Mesothelial cell of epicardium (in vitro differentiated cells): Measurements from ENCODE around the gene ASAP2. TPM values are rescaled to one million over a fixed set of nuclear protein-coding genes. Genes with fewer than 3 reads are reported as not detected.
A peak's percentile ranks its signal among the peaks of the same experiment; 100 is the strongest.

Source experiments
- DNase-seq, 2 experiments: peaks; one replicate each; pipeline ENCODE4 v3.0.0; 2021; ENCODE audit warnings: low spot score in 2 of 2; ENCODE audit not compliant: unreplicated experiment in 2 of 2
- H3K27ac Mint-ChIP-seq: 2 replicates; pipeline ENCODE4 v1.8.0; 2021; ENCODE audit warnings: mixed read lengths
- H3K27me3 Mint-ChIP-seq: 2 replicates; pipeline ENCODE4 v1.8.0; 2021; ENCODE audit warnings: low read depth, mixed read lengths
- H3K36me3 Mint-ChIP-seq: 2 replicates; pipeline ENCODE4 v1.8.0; 2021; ENCODE audit warnings: mixed read lengths
- H3K4me1 Mint-ChIP-seq: 2 replicates; pipeline ENCODE4 v1.8.0; 2021; ENCODE audit warnings: mixed read lengths
- H3K4me3 Mint-ChIP-seq: 2 replicates; pipeline ENCODE4 v1.8.0; 2021; ENCODE audit warnings: mild to moderate bottlenecking, moderate library complexity, mixed read lengths
- H3K9me3 Mint-ChIP-seq: 2 replicates; pipeline ENCODE4 v1.8.0; 2021; ENCODE audit warnings: mixed read lengths
- total RNA-seq: library from RNA; stranded (reverse); gene quantifications from 3 replicates; pipeline ENCODE4 v1.2.1, GENCODE V29; 2021
- TF ChIP-seq, protein P1 (sequence below): fragments of 200-600 bp; sonication (generic); IDR thresholded peaks from one replicate; pipeline ENCODE4 v1.5.0; 2021; ENCODE audit warnings: antibody characterized with exemption; ENCODE audit not compliant: unreplicated experiment

The ASAP2 gene
- total RNA-seq, 1 donor from 2014 or later: 25.8 TPM

DNA sequence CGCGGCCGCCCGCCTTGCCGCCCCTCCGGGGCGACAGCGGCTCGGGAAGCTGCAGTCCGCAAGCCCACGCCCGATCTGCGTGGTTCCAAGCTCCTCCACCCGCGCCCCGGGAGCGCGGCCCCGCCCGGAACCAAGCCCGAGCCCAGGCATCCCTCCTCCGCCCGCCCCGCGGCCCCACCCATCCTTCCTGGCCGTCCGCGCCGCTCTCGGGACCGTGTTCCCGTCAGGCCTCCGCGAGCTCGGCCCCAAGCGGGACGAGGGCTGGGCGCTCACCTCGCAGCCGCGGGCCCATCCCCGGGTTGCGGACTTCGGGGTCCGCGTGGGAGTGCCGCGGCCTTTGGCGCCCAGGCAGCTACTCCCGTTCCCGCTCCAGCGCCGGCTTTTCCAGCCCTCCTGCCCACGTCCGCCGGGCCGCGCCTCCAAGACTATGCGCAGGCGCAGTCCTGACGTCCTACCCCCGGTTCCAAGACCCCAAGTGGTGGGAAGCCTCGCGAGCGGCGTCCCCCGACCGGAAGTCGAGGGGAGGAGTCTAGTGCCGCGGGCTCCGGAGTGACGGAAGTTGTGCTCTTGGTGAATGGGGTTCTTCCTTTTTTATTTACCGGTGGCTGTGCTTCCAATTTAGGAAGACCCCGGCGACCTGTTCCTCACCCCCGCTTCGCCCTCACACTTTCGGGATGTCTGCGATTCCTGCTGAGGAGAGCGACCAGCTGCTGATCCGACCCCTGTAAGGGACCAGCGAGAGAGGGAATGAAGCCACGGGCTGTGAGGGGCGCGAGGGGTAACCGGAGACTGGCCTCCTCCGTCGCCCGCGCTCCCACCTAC is 216.7 kb downstream of the ASAP2 start, which contains the start of the genes CPSF3 and ITGB1BP1:
CPSF3 (plus strand) TSS at position 555 of the 822 bp plus-strand sequence; CDS start at position 675, 120 bp downstream.
ITGB1BP1 (minus strand) TSS at position 429 of the 822 bp plus-strand sequence. CDS start 4,831 bp downstream, outside the sequence.
- no peaks in the 10 kb centered on the region for H3K9me3 Mint-ChIP-seq
- TF ChIP-seq, protein P1, sequence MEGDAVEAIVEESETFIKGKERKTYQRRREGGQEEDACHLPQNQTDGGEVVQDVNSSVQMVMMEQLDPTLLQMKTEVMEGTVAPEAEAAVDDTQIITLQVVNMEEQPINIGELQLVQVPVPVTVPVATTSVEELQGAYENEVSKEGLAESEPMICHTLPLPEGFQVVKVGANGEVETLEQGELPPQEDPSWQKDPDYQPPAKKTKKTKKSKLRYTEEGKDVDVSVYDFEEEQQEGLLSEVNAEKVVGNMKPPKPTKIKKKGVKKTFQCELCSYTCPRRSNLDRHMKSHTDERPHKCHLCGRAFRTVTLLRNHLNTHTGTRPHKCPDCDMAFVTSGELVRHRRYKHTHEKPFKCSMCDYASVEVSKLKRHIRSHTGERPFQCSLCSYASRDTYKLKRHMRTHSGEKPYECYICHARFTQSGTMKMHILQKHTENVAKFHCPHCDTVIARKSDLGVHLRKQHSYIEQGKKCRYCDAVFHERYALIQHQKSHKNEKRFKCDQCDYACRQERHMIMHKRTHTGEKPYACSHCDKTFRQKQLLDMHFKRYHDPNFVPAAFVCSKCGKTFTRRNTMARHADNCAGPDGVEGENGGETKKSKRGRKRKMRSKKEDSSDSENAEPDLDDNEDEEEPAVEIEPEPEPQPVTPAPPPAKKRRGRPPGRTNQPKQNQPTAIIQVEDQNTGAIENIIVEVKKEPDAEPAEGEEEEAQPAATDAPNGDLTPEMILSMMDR: no peak
- H3K4me1 Mint-ChIP-seq: peaks cover 13% of the 10 kb centered on the region
- peaks cover 1% of the 10 kb centered on the region for H3K36me3 Mint-ChIP-seq
- H3K27ac Mint-ChIP-seq: peak within 1 kb of the TSS; percentile 64
- no peak within 1 kb of the TSS for H3K4me3 Mint-ChIP-seq
- DNase-seq: peak; percentile 97 to 99
- H3K27me3 Mint-ChIP-seq: no peaks in the 10 kb centered on the region

- peaks cover 13% of the 10 kb centered on the region for H3K4me1 Mint-ChIP-seq
- H3K4me3 Mint-ChIP-seq: no peak overlapping the region
- no peaks in the 10 kb centered on the region for H3K9me3 Mint-ChIP-seq
- TF ChIP-seq, protein P1: no peak
- H3K27me3 Mint-ChIP-seq: no peaks in the 10 kb centered on the region
- no peak overlapping the region for H3K27ac Mint-ChIP-seq
- DNase-seq: no peak
- H3K36me3 Mint-ChIP-seq: peaks cover 3% of the 10 kb centered on the region
Observed at GRCh38 chr2:9423922-9424272, 217.3 kb downstream of the ASAP2 start.

GRCh38 chr2:9424447-9425164 is 218.0 kb downstream of the ASAP2 start:
- Mint-ChIP-seq H3K4me3 (no peak overlapping the region), H3K27ac (no peak overlapping the region), H3K36me3 (peaks cover 3% of the 10 kb centered on the region), H3K27me3 (no peaks in the 10 kb centered on the region), H3K9me3 (no peaks in the 10 kb centered on the region), H3K4me1 (peaks cover 13% of the 10 kb centered on the region)
- TF ChIP-seq, protein P1: no peak
- DNase-seq: no peak

DNA sequence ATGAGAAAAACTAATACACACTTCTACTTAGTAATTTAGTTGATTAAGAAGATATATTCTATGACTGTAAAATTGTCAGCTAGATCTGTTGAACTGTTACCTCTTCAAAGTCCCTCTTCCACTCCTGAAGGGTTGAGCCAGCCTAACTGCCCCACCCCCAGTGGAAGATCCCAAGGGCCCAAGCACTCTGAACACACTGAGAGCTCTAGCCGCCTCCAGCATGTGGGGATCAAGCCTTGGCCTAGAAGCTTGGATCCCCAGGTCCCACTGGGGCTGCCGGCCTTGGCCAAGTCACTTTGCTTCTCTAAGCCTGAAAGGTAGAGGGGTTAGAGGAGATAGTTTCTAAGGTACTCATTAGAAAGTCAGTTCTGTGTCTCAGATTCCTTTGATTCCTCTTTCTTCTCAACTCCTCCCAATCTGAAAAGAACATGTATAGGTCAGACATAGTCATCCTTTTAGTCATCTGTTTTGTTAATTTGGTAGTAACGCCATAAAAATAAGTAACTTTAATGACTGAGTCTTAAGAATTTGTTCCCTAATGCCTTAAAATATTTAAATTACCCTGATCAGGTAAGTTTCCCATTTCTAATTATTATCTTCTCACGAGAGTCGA is 222.5 kb downstream of the ASAP2 start:
- H3K27ac Mint-ChIP-seq: no peak overlapping the region
- H3K27me3 Mint-ChIP-seq: no peaks in the 10 kb centered on the region
- H3K4me3 Mint-ChIP-seq: no peak overlapping the region
- H3K9me3 Mint-ChIP-seq: no peaks in the 10 kb centered on the region
- TF ChIP-seq, protein P1: no peak
- H3K36me3 Mint-ChIP-seq: peaks cover 31% of the 10 kb centered on the region
- H3K4me1 Mint-ChIP-seq: no peaks in the 10 kb centered on the region
- no peak for DNase-seq

- DNase-seq: no peak
- no peaks in the 10 kb centered on the region for H3K9me3 Mint-ChIP-seq
- TF ChIP-seq, protein P1: no peak
- no peaks in the 10 kb centered on the region for H3K27me3 Mint-ChIP-seq
- no peaks in the 10 kb centered on the region for H3K4me1 Mint-ChIP-seq
- no peak overlapping the region for H3K4me3 Mint-ChIP-seq
- peaks cover 38% of the 10 kb centered on the region for H3K36me3 Mint-ChIP-seq
- H3K27ac Mint-ChIP-seq: no peak overlapping the region
Observed at GRCh38 chr2:9430316-9431293, 224.0 kb downstream of the ASAP2 start.
